HL-60/S4 treated with phorbol 12-myristate 13-acetate at 8.2 ng/mL for 4 days and 3 days (cell line): ENCODE data around the gene KIAA0319L.
"Not testable (repeated sequence)": the region's sequence is repeated elsewhere in the genome, so short reads cannot be mapped to it uniquely, and the experiment has no call there.

ENCODE experiments used
- in situ Hi-C: fragments of 300-500 bp; cut with MboI; formaldehyde crosslinking; loops from 2 replicates; pipeline ENCODE4 v1.15.0; 2022; ENCODE audit warnings: low sequenced_read_pairs

Gene KIAA0319L

DNA sequence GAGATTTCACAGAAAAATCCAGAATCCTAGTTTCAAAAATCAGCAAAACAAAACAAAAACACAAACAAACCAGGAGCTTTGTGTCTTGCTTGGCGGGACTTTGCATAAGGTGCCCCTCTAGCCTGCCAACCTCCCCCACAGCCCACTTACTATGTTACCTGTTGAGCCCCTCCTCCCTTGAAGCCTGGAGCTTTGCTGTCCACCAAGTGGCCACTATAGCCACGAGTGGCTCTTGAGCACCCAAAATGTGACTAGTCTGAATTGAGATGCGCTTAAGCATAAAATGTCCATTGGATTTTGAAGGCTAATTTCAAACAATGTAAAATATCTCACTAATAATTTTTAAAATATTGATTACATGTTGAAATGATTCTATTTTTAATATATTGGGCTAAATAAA lies 28.1 kb upstream of the KIAA0319L start:
- in situ Hi-C loops = no loop called here

DNA sequence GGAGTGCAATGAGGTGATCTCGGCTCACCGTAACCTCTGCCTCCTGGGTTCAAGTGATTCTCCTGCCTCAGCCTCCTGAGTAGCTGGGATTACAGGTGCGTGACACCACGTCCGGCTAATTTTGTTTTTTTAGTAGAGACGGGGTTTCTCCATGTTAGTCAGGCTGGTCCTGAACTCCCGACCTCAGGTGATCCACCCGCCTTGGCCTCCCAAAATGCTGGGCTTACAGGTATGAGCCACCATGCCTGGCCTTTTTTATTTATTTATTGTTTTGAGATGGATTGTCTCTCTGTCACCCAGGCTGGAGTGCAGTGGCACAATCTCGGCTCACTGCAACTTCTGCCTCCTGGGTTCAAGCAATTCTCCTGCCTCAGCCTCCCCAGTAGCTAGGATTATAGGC lies 24.4 kb upstream of the KIAA0319L start:
- in situ Hi-C loops = not testable (repeated sequence)

DNA sequence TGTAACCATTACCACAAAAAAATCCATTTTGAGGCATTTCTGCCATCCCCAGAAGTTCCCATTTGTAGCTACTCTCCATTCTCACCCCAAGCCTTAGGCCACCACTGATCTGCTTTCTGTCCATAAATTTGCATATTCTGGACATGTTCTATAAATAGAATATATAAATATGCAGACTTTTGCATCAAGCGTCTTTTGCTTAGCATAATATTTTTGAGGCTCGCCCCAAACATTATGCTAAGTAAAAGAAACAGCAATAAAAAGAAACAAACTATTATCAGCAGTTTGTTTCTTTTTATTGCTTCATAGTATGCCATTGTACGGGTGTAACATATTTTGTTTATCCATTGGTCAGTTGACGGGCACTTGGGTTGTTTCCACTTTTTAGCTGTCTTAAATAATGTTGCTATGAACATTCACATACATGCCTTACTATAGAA lies 23.8 kb upstream of the KIAA0319L start:
- in situ Hi-C loops = no loop called here

DNA sequence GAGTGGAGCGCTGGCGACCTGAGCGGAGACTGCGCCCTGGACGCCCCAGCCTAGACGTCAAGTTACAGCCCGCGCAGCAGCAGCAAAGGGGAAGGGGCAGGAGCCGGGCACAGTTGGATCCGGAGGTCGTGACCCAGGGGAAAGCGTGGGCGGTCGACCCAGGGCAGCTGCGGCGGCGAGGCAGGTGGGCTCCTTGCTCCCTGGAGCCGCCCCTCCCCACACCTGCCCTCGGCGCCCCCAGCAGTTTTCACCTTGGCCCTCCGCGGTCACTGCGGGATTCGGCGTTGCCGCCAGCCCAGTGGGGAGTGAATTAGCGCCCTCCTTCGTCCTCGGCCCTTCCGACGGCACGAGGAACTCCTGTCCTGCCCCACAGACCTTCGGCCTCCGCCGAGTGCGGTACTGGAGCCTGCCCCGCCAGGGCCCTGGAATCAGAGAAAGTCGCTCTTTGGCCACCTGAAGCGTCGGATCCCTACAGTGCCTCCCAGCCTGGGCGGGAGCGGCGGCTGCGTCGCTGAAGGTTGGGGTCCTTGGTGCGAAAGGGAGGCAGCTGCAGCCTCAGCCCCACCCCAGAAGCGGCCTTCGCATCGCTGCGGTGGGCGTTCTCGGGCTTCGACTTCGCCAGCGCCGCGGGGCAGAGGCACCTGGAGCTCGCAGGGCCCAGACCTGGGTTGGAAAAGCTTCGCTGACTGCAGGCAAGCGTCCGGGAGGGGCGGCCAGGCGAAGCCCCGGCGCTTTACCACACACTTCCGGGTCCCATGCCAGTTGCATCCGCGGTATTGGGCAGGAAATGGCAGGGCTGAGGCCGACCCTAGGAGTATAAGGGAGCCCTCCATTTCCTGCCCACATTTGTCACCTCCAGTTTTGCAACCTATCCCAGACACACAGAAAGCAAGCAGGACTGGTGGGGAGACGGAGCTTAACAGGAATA lies 20.1 kb upstream of the KIAA0319L start:
- in situ Hi-C loops = no loop called here

DNA sequence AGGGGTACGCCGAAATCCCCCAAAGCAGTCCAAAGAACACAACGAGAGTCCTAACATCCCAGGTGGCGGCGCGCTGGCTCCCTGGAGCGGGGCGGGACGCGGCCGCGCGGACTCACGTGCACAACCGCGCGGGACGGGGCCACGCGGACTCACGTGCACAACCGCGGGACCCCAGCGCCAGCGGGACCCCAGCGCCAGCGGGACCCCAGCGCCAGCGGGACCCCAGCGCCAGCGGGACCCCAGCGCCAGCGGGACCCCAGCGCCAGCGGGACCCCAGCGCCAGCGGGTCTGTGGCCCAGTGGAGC lies 19.5 kb upstream of the KIAA0319L start:
- in situ Hi-C loops = not testable (repeated sequence)

DNA sequence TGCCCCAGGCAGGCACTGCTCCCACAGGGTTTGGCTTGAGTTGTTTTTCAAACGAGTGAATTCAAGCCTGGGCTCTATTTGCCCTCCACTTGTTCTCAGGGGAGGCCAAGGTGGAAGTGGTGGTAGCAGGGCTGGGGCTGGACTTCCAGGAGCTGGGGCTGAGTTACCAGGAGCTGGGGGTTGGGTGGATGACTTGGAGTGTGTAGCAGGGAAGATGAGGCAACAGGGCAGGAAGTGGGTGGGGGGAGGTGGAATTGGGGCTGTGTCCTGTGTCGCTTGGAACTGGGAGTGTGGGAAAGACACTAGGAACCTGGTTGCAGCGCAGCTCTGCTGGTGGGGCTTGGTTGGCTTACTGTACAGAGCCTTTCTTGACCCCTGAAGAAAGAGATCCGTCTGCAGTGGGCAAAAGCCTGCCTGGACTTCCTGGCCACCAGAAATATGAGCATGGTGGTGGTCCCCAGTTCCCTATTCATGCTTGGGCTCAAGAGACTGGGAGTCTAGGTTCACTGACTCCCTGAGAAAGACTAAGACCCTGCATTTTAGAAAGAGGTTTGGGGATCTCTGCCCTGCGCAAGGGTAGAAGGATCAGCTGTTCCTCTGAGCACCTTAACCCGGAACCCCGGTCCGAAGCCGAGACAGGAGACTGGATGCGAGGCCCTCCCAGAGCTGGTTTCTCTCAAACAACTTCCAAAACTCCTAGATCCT lies 19.0 kb upstream of the KIAA0319L start:
- in situ Hi-C loops = no loop called here

DNA sequence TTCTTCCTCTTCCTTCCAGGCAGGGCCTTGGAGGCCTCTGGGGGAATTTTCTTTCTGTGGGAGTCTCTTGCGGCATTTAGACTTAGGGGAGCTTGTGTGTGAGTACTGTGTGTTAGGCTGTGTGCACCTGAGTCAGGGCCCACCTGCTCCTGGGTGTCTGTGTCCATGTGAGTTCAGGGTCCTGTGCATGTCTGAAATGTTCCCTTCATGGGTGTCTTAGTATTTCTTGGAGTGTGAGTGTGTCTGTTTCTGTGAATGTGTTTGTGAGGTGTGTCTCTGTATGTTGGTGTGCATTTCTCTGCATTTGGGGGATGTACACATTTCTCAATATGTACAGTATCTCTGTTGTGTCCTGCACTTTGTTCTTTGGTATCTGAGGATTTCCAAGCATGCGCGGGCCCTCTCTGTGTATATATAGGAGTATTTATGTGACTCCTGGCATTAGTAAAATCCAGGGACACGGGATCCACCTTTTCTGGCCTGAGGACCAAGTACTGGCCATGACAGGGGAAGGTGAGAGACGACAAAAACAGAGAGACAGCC lies 18.3 kb upstream of the KIAA0319L start:
- in situ Hi-C loops = no loop called here

DNA sequence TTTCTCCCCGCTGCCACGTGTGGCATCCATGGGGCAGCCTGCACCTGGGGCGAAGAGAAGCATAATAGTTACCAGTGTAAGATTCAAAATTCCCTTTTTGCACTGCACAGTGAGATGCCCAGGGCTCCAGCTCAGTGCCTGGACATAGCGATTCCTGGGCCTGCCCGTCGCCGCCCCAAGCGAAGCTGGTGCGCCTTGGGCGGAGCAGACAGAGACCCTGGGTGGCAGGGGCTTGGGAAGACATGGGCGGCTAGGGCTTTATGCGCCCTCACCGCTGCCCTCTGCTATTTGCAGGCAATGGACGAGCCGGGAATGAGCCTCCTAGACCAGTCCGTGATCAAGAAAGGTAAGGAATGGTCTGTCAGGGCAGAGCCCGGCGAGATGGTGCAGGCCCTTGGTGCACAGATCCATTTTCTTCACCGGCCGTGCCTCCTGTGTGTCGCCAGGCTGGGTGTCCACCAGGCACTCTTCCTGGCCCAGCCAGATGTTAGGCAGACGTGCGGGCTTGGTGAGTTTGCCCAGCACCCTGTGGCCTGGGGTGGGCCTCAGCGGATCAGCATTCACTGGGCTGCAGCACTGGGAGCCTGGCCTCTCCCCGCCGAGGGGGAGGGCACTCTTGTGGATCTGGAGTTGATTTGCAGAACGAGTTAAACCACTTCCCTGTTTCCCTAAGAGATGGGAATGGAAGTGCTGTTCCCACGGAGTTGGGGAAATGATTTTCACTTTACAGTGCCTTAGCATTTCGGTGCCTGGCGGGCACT lies 17.6 kb upstream of the KIAA0319L start:
- in situ Hi-C loops = no loop called here

DNA sequence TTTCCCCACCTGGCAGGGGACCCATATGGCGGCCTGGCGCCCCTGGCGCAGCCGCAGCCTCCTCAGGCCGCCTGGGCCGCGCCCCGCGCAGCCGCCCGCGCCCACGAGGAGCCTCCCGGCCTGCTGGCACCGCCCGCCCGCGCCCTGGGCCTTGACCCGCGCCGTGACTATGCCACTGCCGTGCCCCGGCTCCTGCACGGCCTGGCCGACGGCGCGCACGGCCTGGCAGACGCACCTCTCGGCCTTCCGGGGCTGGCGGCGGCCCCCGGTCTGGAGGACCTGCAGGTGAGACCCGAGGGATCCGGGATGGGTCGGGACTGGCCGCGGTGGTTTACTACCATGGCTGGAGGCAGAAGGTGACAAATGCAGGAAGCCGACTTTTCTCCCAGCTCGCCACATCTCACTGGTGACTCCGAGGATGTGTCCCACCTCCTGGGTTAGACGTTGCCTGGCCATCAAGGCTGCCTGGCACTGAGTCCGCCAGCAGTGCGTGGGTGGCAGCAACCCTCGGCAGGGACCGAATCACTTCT lies 17.0 kb upstream of the KIAA0319L start:
- in situ Hi-C loops = no loop called here

DNA sequence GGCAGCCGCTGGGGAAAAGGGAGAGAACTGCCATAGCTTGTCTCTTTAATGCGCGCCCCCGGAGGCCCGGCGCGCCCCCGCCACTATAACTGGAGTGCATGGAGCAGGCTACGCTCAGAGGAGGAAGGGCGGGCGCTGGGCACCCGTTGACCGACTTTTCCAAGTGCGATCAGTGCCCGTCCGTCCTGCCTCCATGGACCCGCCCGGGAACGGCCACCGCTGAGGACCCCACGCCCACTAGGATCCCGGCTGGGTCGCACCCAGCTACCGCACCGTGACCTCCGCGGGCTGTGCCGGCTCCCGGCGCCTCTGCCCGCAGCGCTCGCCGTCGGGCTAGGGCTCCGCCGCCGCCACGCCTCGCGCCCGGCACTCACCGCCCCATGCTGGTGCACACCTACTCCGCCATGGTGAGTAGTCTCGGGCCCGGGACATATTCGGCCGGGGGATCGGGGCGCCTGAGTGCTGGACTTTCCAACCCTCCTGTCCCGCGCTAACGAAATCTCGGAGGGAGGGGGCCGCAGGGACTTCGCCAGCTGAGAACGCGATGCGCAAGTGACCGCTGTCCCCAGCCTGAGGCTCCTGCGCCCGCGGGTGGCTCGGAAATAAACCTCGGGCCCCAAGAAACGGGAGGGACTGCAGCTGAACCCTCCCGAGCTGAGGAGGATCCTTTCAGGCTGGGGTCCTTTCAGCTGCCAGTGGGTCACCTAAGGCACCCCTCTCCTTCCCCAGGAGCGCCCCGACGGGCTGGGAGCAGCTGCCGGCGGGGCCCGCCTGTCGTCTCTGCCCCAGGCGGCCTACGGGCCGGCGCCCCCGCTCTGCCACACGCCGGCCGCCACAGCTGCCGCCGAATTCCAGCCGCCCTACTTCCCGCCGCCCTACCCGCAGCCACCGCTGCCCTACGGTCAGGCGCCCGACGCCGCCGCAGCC lies 16.3 kb upstream of the KIAA0319L start, which contains the start of gene TFAP2E:
Gene TFAP2E (plus strand): TSS at position 117 of the 927 bp plus-strand sequence. CDS start 264 bp downstream, at position 381.
- in situ Hi-C loops = no loop called here

DNA sequence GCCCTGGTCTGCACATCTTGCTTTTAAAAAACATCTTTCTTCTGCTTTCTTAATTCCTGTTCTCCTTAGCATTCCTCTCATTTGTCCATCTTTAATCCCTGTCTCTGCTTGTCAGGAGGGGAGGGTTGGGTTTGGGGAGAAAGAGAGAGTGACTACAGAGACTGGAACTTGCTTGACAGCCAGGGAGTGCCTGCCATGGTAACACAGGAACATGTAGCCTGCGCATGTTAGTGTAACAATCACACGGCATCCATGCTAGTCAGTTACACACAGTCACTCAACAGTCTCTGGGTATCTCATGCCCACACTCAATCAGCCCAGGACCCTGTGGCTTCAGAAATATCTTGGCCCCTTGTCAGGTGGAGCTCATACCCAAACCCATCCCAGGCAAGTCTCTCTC lies 15.1 kb upstream of the KIAA0319L start:
- in situ Hi-C loops = no loop called here

DNA sequence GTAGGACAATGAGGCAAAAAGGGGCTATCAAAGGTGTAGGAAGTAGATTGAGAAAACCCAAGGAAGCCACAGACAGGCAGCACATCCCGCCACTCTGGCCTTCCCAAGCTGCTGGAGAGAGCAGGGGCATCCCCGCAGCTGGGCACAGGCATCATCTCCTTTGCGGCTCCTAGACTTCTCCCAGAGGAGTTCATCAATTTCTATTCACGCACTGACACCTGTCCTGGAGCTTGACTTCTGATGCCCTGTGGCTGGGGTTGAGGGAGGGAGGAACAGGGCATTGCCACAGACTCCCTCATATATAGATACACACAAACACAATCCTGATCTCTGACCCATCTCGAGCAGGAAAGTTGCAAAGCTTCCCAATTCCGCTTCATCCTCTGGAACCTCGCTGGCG lies 14.1 kb upstream of the KIAA0319L start:
- in situ Hi-C loops = no loop called here

DNA sequence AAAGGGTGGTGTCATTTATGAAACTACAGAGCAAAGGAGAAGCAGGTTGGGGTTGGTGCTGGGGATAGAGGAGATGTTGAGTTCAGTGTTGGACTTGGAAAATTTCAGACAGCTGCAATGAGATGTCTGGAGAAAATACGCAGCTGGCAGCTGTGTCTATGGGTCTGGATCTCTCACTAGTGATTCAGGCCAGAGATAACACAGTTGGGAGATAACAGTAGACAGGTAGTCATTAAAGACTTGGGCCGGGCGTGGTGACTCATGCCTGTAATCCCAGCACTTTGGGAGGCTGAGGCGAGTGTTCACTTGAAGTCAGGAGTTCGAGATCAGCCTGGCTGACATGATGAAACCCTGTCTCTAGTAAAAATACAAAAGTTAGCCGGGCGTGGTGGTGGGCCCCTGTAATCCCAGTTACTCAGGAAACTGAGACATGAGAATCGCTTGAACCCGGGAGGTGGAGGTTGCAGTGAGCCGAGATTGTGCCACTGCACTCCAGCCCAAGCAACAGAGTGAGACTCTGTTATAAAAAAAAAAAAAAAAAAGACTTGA lies 13.5 kb upstream of the KIAA0319L start:
- in situ Hi-C loops = no loop called here

DNA sequence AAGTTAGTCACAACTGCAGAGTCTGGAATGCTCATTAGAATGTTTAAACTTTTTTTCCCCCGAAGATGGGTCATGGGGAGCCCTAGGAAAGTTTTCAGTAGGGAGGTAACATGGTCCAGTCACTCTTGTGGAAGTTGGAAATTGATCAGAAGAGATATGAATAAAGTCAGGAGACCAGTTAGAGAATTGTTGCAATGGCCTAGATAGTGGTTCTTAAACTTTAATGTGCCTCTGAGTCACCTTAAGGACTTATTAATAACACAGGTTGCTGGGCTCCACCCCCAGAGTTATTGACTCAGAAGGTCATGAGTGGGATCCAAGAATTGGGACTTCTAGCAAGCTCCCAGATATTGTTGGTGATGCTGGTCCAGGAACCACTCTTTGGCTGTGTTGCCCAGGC lies 12.7 kb upstream of the KIAA0319L start:
- in situ Hi-C loops = loop anchor here (10.0 kb wide), 1 partner anchor 145 kb away; the partner anchor contains the start of gene C1orf216

DNA sequence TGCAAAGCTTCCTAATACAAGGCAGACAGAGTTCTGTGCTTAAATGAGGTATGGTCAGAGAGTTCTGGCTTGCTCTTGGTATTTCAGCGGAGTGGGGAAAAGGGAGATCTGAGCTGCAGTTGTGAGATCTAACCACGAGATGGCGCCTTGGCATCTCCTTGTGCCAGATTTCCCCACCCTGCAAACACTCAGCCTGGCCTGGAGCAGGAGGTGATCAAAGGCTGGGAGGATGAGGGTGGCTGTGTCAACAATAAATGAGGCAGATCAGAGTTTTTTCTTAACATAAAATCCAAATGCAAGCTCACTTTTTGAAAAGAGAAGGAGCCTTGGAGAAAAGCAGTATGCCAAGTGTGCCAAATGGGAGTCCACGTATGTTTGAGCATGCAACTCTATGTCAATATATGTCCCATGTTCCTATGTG lies 11.8 kb upstream of the KIAA0319L start:
- in situ Hi-C loops = loop anchor here (10.0 kb wide), 1 partner anchor 146 kb away; the partner anchor contains the start of gene C1orf216

DNA sequence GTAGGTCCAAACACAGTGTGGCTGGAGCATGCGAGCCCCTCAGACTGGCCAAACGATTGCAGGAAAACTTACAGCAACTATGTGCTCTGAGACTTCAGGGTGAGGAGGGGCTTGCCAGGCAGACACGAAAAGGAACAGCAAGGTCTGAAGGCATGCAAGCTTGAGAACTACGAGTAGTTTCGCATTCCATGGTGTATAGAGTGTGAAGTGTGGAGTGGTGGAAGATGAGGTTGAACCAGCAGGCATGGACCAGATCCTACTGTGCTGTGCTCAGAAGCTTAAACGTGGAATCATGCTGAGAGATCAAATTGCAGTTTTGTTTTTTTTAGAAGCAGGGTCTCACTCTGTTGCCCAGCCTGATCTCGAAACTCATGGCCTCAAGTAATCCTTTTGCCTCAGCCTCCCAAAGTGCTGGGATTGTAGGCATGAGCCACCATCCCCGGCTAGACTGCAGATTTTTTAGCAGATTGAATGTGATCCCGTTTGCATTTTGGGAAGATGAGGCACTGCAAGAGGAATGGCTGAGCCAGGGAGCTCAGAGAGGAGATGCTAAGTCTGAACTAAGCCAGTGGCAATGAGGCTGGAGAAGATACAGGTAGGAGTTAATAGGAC lies 10.8 kb upstream of the KIAA0319L start:
- in situ Hi-C loops = loop anchor here (10.0 kb wide), 1 partner anchor 147 kb away; the partner anchor contains the start of gene C1orf216

DNA sequence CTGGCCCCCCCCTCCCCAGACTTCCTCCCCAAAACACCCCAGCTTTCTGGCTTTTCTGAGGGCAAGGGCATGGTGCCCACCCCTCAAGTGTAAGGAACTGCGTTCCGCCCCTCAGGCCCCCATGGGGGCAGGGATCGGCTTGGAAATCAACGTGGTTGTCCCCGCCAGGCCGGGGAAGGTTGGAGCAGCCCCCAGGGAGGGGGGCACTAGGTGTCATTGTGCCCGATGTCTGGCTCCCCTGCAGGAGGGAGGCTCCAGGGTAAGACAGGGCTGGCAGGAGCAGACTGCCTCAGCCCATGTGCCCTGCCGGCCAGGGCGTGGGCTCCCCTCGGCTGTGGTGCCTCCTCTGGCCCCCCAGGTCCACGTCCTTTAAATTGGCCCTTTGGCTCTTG lies 8.5 kb upstream of the KIAA0319L start:
- in situ Hi-C loops = loop anchor here (10.0 kb wide), 1 partner anchor 149 kb away; the partner anchor contains the start of gene C1orf216

DNA sequence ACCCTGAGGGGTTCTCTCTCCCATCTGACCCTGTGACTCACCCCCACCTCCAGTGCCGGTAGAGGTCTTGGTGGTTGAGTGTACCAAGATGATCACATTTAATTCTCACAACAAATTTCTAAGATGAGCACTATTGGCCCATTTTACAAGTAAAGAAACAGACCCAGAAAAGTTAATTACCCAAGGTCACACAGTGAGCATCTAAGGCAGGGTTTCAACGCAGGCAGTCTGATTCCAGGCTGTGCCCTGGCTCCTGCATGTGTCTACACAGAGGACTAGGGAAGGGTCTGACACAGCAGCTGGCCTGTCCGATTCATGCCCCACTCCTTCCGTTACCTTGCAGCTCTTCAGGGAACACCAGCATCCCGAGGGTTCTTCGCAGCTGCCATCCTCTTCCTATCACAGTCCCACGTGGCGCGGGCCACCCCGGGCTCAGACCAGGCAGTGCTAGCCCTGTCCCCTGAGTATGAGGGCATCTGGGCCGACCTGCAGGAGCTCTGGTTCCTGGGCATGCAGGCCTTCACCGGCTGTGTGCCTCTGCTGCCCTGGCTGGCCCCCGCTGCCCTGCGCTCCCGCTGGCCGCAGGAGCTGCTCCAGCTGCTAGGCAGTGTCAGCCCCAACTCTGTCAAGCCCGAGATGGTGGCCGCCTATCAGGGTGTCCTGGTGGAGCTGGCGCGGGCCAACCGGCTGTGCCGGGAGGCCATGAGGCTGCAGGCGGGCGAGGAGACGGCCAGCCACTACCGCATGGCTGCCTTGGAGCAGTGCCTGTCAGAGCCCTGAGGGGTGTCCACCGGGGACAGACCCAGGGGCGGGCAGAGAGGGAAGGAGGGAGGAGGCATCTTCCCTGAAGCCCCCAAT lies 7.9 kb upstream of the KIAA0319L start:
- in situ Hi-C loops = loop anchor here (10.0 kb wide), 1 partner anchor 150 kb away; the partner anchor contains the start of gene C1orf216
